GM10266 (cell line): ENCODE results near the gene DAB1.
"Not testable (repeated sequence)": the region's sequence is repeated elsewhere in the genome, so short reads cannot be mapped to it uniquely, and the experiment has no call there.

ENCODE experiments used
- DNase-seq: peaks from one replicate; pipeline ENCODE4 v3.0.0; 2012; ENCODE audit errors: extremely low spot score
- CTCF ChIP-seq: IDR thresholded peaks from 2 replicates; pipeline ENCODE4 v1.5.1; 2012; ENCODE audit warnings: mild to moderate bottlenecking, low read depth; ENCODE audit not compliant: control insufficient read depth, insufficient read depth; ENCODE audit errors: missing control alignments

DAB1 gene

GRCh38 chr1:57222801-57223200, 201.1 kb downstream of the DAB1 start:
- no peak for TF ChIP-seq CTCF
- no peak for DNase-seq

GRCh38 chr1:57222307-57222706, 201.6 kb downstream of the DAB1 start:
- no peak for DNase-seq
- TF ChIP-seq CTCF, result no peak

- DNase-seq, result not testable (repeated sequence)
Measured at GRCh38 chr1:57220905-57221304, 203.0 kb downstream of the DAB1 start.

GRCh38 chr1:57218487-57219079, 205.3 kb downstream of the DAB1 start:
- DNase-seq, result no peak
- no peak for TF ChIP-seq CTCF

GRCh38 chr1:57217905-57218304, 206.0 kb downstream of the DAB1 start:
- TF ChIP-seq CTCF, result no peak
- DNase-seq, result no peak

GRCh38 chr1:57214951-57215575, 208.8 kb downstream of the DAB1 start:
- no peak for TF ChIP-seq CTCF
- no peak for DNase-seq

- DNase-seq, result no peak
- TF ChIP-seq CTCF, result no peak
Measured at GRCh38 chr1:57210881-57211280, 213.0 kb downstream of the DAB1 start.

GRCh38 chr1:57209495-57209894, 214.4 kb downstream of the DAB1 start:
- no peak for DNase-seq
- no peak for TF ChIP-seq CTCF
